Activated T-cell treated with anti-CD3 and anti-CD28 coated beads, Interleukin-2, amount 50 U/mL, for 72 hours (primary cell): ENCODE measurements around the gene STK25. TPM values are rescaled to one million over a fixed set of nuclear protein-coding genes. Genes with fewer than 3 reads are reported as not detected.
"Not testable (repeated sequence)": the region's sequence is repeated elsewhere in the genome, so short reads cannot be mapped to it uniquely, and the experiment has no call there.

ENCODE experiments used
- ATAC-seq, 2 donors: fragments of 150-1000 bp; cut with Tn5 transposase; replicated peaks in 1 of 2; 2 replicates each; pipeline ENCODE4 v1.10.0; 2021; ENCODE audit warnings: moderate library complexity in 2 of 2, mild to moderate bottlenecking in 1 of 2
- DNase-seq, 2 donors: peaks; one replicate each; pipeline ENCODE4 v3.0.0; 2021 to 2022; ENCODE audit warnings: mixed read lengths in 1 of 2
- H3K27ac Mint-ChIP-seq: one replicate; pipeline ENCODE4 v1.8.0; 2022; ENCODE audit warnings: mild to moderate bottlenecking, moderate library complexity, mixed read lengths
- H3K27me3 Mint-ChIP-seq: one replicate; pipeline ENCODE4 v1.8.0; 2022; ENCODE audit warnings: low read depth, mixed read lengths
- H3K36me3 Mint-ChIP-seq, 2 donors: one replicate each; pipeline ENCODE4 v1.8.0; 2022; ENCODE audit warnings: mixed read lengths in 2 of 2, mild to moderate bottlenecking in 1 of 2; ENCODE audit not compliant: insufficient read depth in 2 of 2
- H3K4me1 Mint-ChIP-seq: one replicate; pipeline ENCODE4 v1.8.0; 2022; ENCODE audit warnings: low read depth, mixed read lengths
- H3K4me3 Mint-ChIP-seq, 2 donors: one replicate each; pipeline ENCODE4 v1.8.0; 2022; ENCODE audit warnings: mild to moderate bottlenecking in 2 of 2, mixed read lengths in 2 of 2, moderate library complexity in 2 of 2
- H3K9me3 Mint-ChIP-seq, 2 donors: one replicate each; pipeline ENCODE4 v1.8.0; 2022; ENCODE audit warnings: mixed read lengths in 2 of 2
- total RNA-seq, 2 donors: library from RNA; stranded (reverse); gene quantifications; one replicate each; pipeline ENCODE4 v1.2.3, GENCODE V29; 2022

Gene STK25
- total RNA-seq, 2 donors from 2014 or later: 81.6 to 83.5 TPM

DNA sequence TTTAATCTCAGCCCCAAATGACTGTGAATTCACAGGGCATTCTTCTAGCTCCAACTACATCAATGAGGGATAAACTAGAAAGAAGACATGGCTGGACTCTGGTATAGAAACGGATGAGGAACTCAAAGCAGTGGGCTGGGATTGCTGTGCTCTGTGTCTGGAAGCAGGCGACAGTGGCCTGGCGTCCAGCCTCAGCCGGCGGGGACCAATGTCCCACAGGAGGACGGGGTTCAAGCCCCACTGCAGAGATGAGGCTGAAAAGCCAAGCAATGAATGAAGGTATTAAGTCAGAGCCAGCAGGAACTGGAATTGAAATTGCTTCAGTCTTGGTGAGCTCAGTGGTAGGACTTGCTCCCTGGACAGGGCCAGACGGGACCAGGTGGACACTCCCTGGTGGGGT lies 25.9 kb upstream of the STK25 start:
- Mint-ChIP-seq H3K4me3 (no peak overlapping the region), H3K36me3 (no peaks in the 10 kb centered on the region), H3K27ac (no peak overlapping the region), H3K4me1 (no peaks in the 10 kb centered on the region), H3K9me3 (no peaks in the 10 kb centered on the region), H3K27me3 (peaks cover 10% of the 10 kb centered on the region)
- ATAC-seq (no peak), DNase-seq (no peak)

DNA sequence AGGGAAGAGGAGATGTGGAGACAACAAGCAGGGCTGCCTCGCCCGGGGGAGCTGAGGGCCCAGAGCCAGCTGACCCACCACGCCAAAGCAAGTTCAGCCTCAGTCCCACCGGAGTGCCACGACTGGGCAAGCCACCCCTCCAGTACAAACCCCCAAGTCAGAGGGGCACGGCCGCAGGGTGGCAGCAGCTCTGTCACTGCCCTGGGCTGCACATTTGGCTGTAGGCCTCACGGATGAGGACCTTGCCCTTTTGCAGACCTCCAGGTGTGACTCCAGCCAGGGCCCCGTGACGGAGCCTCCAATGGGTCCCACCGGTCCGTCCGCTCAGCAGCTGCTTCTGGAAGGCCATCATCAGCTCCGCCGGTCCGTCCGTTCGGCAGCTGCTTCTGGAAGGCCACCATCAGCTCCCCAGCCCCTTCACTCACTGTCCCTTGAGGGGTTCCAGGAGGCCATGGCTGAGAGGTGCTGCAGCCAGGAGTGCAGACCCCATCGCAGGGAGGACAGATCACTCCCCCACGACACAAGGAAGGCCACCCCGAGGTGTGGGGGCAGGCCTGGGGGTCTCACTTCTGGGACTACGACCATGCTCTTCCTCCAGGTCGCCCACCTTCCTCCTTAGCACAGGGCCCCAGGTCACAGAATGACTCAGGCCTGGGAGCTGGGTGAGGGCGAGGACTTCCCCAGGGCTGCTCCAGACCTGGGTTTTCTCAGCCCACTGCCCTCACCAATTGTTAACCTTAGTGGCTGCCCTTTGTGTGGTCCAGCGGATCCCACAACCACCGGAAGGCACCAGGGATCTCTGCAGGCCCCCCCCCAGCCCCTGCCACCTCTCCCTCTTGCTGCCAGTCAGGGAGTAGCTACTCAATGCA lies 24.6 kb upstream of the STK25 start:
- H3K36me3 Mint-ChIP-seq: no peaks in the 10 kb centered on the region
- DNase-seq: no peak
- H3K4me3 Mint-ChIP-seq: no peak overlapping the region
- no peaks in the 10 kb centered on the region for H3K27me3 Mint-ChIP-seq
- no peaks in the 10 kb centered on the region for H3K4me1 Mint-ChIP-seq
- no peak for ATAC-seq
- H3K9me3 Mint-ChIP-seq: no peaks in the 10 kb centered on the region
- H3K27ac Mint-ChIP-seq: no peak overlapping the region

DNA sequence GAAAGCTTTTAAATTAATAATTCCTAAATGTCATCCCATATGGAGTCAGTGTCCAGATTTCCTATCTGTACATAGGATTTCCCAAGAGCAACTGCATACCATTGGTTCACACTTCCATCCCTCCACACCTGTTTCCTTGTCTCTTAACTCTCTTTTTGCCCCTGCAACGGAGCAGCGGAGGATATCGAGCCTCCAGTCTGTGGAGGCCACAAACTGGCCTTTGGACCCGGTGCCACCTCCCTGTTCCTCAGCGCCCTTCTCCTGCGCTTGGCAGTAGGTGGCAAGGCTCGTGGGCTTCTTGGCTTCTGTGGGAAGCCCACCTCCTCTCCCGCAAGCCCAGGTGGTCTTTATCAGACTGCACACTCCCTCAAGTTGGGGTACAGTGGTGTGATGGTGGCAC lies 23.8 kb upstream of the STK25 start:
- Mint-ChIP-seq H3K4me3 (no peak overlapping the region), H3K9me3 (no peaks in the 10 kb centered on the region), H3K36me3 (no peaks in the 10 kb centered on the region), H3K27ac (no peak overlapping the region), H3K4me1 (no peaks in the 10 kb centered on the region), H3K27me3 (no peaks in the 10 kb centered on the region)
- no peak for DNase-seq
- no peak for ATAC-seq

DNA sequence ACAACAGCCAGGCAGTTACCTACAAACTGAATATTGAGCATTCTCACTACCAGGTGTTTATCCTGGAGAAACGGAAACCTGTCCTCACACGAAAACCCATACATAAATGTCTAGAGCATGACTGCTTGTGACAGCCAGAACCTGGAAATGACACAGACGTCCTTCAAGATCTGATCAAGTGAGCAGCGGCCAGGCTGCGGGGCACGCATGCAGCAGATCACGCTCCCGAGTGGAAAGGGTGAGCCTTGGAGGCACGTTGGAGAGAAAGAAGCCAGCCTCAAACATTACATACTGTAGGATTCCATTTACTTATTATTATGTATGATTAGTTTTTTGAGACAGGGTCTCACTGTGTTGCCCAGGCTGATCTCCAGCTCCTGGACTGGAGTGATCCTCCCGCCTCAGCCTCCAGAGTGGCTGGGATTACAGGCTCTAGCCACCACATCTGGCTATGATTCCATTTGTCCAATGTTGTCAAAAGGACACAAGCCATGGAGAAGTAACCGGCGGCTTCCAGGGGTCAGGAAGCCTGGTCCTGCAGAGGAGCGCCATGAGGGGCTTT lies 22.9 kb upstream of the STK25 start:
- H3K27me3 Mint-ChIP-seq: no peaks in the 10 kb centered on the region
- H3K36me3 Mint-ChIP-seq: no peaks in the 10 kb centered on the region
- no peaks in the 10 kb centered on the region for H3K4me1 Mint-ChIP-seq
- no peak for DNase-seq
- ATAC-seq: no peak
- H3K27ac Mint-ChIP-seq: no peak overlapping the region
- H3K9me3 Mint-ChIP-seq: peaks cover 0 to 2% of the 10 kb centered on the region in 2 donors
- H3K4me3 Mint-ChIP-seq: no peak overlapping the region

DNA sequence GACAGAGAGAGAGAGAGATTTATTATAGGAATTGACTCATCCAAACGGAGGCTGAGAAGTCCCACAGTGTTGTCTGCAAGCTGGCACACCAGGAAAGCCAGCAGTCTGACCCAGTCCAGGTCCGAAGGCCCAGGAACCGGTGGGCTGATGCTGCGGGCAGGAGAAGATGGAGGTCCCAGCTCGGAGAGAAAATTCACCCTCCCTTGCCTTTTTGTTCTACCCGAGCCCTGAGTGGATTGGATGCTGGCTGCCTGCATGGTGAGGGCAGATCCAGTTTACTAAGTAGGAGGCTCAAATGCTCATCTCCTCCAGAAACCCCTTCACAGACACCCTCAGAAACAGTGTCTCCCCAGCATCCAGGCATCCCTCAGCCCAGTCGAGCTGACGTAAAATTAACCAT lies 22.2 kb upstream of the STK25 start:
- H3K4me1 Mint-ChIP-seq: no peaks in the 10 kb centered on the region
- DNase-seq: no peak
- H3K4me3 Mint-ChIP-seq: no peak overlapping the region
- H3K36me3 Mint-ChIP-seq: no peaks in the 10 kb centered on the region
- no peaks in the 10 kb centered on the region for H3K27me3 Mint-ChIP-seq
- no peak for ATAC-seq
- H3K27ac Mint-ChIP-seq: no peak overlapping the region
- H3K9me3 Mint-ChIP-seq: peaks cover 2% of the 10 kb centered on the region in 2 donors

DNA sequence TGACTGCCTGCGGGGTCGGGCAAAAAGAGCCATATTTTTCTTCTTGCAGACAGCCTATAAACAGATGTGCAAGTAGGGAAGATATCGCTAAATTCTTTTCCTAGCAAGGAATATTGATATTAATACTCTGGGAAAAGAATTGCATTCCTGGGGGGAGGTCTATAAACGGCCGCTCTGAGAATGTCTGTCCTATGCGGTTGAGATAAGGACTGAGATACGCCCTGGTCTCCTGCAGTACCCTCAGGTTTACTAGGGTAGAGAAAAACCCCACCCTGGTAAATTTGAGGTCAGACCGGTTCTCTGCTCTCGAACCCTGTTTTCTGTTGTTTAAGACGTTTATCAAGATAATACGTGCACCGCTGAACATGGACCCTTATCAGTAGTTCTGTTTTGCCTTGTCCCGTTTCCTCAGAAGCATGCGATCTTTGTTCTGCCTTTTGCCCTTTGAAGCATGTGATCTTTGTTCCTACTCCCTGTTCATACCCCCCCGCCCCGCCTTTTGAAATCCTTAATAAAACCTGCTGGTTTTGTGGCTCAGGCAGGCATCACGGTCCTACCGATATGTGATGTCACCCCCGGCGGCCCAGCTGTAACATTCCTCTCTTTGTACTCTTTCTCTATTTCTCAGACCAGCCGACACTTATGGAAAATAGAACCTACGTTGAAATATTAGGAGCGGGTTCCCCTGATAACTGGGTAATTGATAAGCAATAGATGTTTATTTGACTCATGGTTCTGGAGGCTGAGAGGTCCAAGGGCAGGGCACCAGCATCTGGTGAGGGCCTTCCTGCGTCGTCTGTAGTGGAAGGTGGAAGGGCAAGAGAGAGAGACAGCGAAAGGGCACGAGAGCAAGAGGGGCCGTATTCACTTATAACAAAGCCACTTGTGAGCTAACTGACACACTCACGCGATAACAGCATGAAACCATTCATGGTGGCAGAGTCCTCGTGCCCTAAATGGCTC lies 17.7 kb upstream of the STK25 start:
- not testable (repeated sequence) for DNase-seq, H3K36me3 Mint-ChIP-seq, ATAC-seq, H3K4me1 Mint-ChIP-seq, H3K27me3 Mint-ChIP-seq, H3K9me3 Mint-ChIP-seq, H3K27ac Mint-ChIP-seq, H3K4me3 Mint-ChIP-seq

DNA sequence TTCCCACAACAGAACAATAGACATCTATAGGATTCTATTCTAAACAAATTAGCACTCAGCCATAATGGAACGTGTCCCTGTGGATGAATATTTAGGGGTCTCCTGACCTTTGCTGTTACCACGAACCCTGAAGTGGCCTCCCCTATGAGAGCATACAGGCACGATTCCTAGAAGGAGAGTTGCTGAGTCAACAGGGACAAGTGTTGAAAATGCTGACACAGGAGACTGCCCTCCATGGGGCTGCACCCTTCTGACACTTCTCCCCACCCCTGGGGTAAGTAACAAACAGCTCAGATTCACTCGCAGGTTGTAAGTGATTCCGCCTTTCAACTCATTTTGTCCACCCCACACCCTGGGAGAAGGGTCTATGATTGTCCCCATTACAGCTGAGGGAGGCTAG lies 14.1 kb upstream of the STK25 start:
- DNase-seq (no peak), ATAC-seq (no peak)
- Mint-ChIP-seq H3K27ac (no peak overlapping the region), H3K27me3 (peaks cover 6% of the 10 kb centered on the region), H3K4me1 (no peaks in the 10 kb centered on the region), H3K36me3 (peaks cover 0 to 1% of the 10 kb centered on the region in 2 donors), H3K4me3 (no peak overlapping the region), H3K9me3 (peaks cover 3% of the 10 kb centered on the region in 2 donors)

DNA sequence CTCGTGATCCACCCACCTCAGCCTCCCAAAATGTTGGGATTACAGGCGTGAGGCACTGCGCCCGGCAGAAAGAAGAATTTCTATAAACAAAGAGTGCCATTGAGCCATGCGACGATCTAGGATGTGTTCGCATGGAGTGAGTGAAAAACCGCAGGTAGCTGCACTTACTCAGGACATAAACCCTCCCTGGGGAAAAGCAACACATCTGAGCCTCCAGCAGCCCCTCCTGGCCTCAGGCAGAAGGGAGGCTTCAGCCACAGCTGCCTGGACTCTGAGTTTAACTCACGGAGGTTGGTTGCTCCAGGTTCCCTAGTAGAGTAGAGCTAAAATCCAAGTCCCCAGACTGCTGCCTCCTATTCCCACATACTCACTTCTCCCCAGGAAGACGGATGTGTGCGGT lies 11.3 kb upstream of the STK25 start:
- Mint-ChIP-seq H3K36me3 (peaks cover 5 to 9% of the 10 kb centered on the region in 2 donors), H3K4me1 (peaks cover 21% of the 10 kb centered on the region), H3K27me3 (peaks cover 6% of the 10 kb centered on the region), H3K27ac (no peak overlapping the region), H3K9me3 (peaks cover 9 to 11% of the 10 kb centered on the region in 2 donors), H3K4me3 (no peak overlapping the region)
- ATAC-seq (no peak), DNase-seq (no peak)

DNA sequence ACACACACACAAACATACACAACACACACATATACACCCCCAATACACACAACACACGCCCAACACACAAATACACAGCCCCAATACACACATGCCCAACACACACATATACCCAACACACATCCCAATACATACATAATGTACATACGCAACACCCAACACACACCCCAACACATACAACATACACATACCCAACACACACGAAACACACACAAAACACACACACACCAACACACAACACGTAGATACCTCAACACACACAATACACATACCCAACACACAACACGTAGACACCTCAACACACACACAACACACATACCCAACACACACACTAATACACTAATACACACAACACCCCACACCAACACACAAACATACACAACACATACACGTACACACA lies 8.9 kb upstream of the STK25 start:
- Mint-ChIP-seq H3K4me1 (peaks cover 22% of the 10 kb centered on the region), H3K36me3 (peaks cover 5 to 9% of the 10 kb centered on the region in 2 donors), H3K4me3 (no peak overlapping the region), H3K9me3 (peaks cover 9 to 11% of the 10 kb centered on the region in 2 donors), H3K27me3 (peaks cover 6% of the 10 kb centered on the region), H3K27ac (no peak overlapping the region)
- DNase-seq (no peak), ATAC-seq (no peak)

DNA sequence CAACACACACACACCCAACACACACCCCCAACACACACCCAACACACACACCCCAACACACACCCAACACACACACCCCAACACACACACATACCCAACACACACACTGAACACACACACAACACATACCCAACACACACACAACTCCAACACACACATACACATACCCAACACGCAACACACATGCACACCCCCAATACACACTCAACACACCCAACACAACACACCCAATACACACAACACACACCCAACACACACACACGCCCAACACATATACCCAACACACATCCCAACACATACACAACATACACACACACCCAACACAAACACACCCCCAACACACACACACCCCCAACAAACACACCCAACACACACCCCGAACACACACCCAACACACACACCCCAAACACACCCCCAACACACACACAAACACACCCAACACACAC lies 8.2 kb upstream of the STK25 start:
- H3K27me3 Mint-ChIP-seq: peaks cover 6% of the 10 kb centered on the region
- ATAC-seq (no peak), DNase-seq (no peak)
- H3K27ac Mint-ChIP-seq: no peak overlapping the region
- H3K4me1 Mint-ChIP-seq: peaks cover 22% of the 10 kb centered on the region
- no peak overlapping the region for H3K4me3 Mint-ChIP-seq
- peaks cover 5 to 9% of the 10 kb centered on the region in 2 donors for H3K36me3 Mint-ChIP-seq
- peaks cover 9 to 11% of the 10 kb centered on the region in 2 donors for H3K9me3 Mint-ChIP-seq

DNA sequence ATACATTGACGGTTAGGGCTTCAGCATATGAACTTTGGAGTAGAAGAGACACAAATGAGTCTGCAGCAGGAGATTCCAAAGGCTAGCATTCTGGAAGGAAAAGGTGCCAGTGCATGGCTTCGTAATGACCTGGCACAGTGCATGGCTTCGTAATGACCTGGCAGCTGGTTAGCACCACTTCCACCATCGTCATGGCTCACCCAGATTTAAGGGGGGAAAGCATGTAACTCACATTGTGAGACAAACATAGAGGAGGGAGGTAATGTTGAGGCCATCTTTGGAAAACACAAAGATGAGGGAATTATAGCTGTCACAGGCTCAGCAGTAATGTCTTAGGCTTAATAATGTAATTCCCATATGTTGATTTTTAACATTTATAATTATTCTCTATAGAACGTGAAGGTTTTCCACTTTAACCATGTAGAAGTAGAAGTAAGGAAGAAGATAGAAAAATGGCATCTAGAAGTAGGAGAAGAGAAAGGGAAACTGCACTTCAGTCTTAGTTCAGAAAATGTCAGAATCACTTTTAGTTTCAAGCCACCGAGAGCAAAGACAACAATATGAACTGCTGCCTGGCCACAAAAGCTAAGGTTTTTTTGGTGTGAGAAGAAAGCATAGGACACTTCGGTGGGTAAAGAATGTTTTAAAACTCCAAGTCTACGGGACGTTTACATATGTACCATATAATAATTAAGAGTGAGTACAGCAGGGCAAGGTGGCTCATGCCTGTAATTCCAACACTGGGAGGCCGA lies 6.8 kb upstream of the STK25 start:
- DNase-seq: no peak
- Mint-ChIP-seq H3K27ac (peak overlapping the region; percentile 59), H3K4me1 (peaks cover 22% of the 10 kb centered on the region)

DNA sequence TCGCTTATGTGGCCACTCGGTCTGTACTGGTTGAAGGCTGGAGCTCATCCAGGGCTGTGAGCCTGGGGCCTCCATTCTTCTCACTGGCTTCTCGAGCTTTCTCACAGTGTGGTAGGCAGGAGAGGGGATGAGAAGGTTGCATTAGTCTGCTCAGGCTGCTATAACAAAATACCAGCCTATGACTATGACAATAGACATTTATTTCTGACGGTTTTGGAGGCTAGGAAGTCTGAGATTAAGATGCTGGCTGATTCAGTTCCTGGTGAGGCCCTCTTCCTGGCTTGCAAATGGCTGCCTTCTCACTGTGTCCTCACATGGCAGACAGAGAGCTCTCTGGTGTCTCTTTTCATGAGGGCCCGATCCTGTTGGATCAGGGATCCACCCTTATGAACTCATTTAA lies 6.2 kb upstream of the STK25 start:
- no peak overlapping the region for H3K27ac Mint-ChIP-seq
- H3K36me3 Mint-ChIP-seq: peaks cover 5 to 9% of the 10 kb centered on the region in 2 donors
- no peak for ATAC-seq
- DNase-seq: no peak
- H3K27me3 Mint-ChIP-seq: no peaks in the 10 kb centered on the region
- H3K4me3 Mint-ChIP-seq: no peak overlapping the region
- peaks cover 25% of the 10 kb centered on the region for H3K4me1 Mint-ChIP-seq
- H3K9me3 Mint-ChIP-seq: peaks cover 9 to 11% of the 10 kb centered on the region in 2 donors

More for the DNA sequence above, 6.8 kb upstream of the STK25 start:
- peaks cover 5 to 9% of the 10 kb centered on the region in 2 donors for H3K36me3 Mint-ChIP-seq
- H3K4me3 Mint-ChIP-seq: peak overlapping the region; percentile 29 to 66
- H3K27me3 Mint-ChIP-seq: no peaks in the 10 kb centered on the region
- H3K9me3 Mint-ChIP-seq: peaks cover 9 to 11% of the 10 kb centered on the region in 2 donors
- peak; percentile 42 to 57 for ATAC-seq
